ENCODE data around the gene APLP1.

The APLP1 gene

DNA sequence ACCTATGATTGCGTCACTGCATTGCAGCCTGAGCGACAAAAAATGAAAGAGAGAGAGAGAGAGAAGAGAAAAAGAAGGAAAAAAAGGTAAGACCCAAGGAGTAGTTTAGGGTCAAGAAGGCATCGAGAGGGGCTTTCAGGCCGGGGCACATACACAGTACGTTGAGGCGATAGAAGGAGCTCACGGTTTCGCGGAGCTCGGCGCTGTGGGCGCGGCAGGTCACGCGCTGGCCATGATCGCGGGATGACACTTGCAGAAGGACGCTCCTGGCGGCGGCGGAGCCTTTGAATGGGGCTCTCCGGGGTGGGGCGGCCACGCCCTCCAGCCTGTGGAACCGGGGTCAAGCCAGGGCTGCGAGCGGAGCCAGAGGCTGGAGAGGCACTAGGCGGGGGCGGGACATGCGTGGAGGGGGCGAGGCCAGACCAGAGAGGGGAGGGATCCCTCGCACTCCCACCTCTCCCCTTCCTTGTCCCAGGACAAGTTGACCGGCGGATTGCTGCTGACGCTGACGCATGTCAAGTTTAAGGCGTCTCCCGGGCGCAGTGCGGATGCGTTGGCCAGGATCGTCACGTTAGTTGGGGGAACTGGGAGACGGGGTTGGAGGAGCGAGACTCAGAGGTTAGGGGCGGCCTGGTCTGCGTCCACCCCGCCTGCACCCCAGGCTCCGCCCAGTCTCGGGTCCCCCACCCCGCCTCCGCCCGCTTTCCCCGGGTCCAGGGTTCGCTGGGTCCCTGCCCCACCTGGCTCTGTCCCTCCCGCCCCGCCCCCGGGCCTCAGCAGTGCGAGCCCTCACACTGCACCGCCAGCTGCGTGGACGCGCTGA, 22.9 kb upstream of the APLP1 start:
- H3K4me3 ChIP-seq (replicated peaks in 1 of 2; ENCODE audit: low read depth in 2 of 2, low read length in 2 of 2): peak overlapping the region in 1 of 2 donors; percentile 10
- no peak for TF ChIP-seq CTCF (IDR thresholded peaks at IDR 0.05; ENCODE audit: low read depth, low read length)
- DNase-seq (ENCODE audit: low read depth in 2 of 2): no peak

GRCh38 chr19:35846038-35846668, 22.2 kb upstream of the APLP1 start:
- no peak for DNase-seq (ENCODE audit: low read depth in 2 of 2)
- TF ChIP-seq CTCF (IDR thresholded peaks at IDR 0.05; ENCODE audit: low read depth, low read length): no peak
- H3K4me3 ChIP-seq (replicated peaks in 1 of 2; ENCODE audit: low read depth in 2 of 2, low read length in 2 of 2): no peak overlapping the region

DNA sequence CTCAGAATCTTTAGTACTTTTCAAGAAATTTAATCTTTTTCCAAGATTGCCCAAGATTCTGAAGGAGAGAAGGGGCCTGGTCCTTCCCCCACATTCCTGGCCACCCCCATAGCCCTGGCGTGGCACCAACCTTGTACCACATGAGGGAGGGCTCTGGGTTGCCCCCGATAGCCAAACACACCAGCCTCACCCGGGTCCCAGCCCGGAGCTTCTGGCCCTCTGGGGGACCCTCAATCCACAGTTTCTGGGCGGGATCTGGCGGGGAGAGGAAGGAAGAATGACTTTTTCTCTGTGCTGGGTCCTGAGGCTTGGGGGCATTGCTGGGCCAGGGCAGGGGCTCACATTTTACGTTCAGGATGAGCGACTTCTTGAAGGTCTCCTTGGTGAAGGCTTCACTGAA, 20.5 kb upstream of the APLP1 start:
- no peak for DNase-seq (ENCODE audit: low read depth in 2 of 2)
- no peak overlapping the region for H3K4me3 ChIP-seq (replicated peaks in 1 of 2; ENCODE audit: low read depth in 2 of 2, low read length in 2 of 2)
- TF ChIP-seq CTCF (IDR thresholded peaks at IDR 0.05; ENCODE audit: low read depth, low read length): no peak

- no peak for DNase-seq (ENCODE audit: low read depth in 2 of 2)
- TF ChIP-seq CTCF (IDR thresholded peaks at IDR 0.05; ENCODE audit: low read depth, low read length): no peak
- H3K4me3 ChIP-seq (replicated peaks in 1 of 2; ENCODE audit: low read depth in 2 of 2, low read length in 2 of 2): no peak overlapping the region
Measured at GRCh38 chr19:35848486-35848885, 19.9 kb upstream of the APLP1 start.

- TF ChIP-seq CTCF (IDR thresholded peaks at IDR 0.05; ENCODE audit: low read depth, low read length): no peak
- no peak for DNase-seq (ENCODE audit: low read depth in 2 of 2)
- no peak overlapping the region for H3K4me3 ChIP-seq (replicated peaks in 1 of 2; ENCODE audit: low read depth in 2 of 2, low read length in 2 of 2)
Measured at GRCh38 chr19:35848919-35849505, 19.4 kb upstream of the APLP1 start.

GRCh38 chr19:35851213-35852028, 17.0 kb upstream of the APLP1 start:
- no peak overlapping the region for H3K4me3 ChIP-seq (replicated peaks in 1 of 2; ENCODE audit: low read depth in 2 of 2, low read length in 2 of 2)
- TF ChIP-seq CTCF (IDR thresholded peaks at IDR 0.05; ENCODE audit: low read depth, low read length): no peak
- DNase-seq (ENCODE audit: low read depth in 2 of 2): no peak
